ENCODE results near the gene LRRC32. TPM values are rescaled to one million over a fixed set of nuclear protein-coding genes. Genes with fewer than 3 reads are reported as not detected.

Gene LRRC32
- total and polyA plus RNA-seq, 9 of the 15 experiments (the other 6 are each of a cell fraction or from before 2014, with no cell fraction given), result 0.10 to 0.50 (median 0.19) TPM; not detected in 5

DNA sequence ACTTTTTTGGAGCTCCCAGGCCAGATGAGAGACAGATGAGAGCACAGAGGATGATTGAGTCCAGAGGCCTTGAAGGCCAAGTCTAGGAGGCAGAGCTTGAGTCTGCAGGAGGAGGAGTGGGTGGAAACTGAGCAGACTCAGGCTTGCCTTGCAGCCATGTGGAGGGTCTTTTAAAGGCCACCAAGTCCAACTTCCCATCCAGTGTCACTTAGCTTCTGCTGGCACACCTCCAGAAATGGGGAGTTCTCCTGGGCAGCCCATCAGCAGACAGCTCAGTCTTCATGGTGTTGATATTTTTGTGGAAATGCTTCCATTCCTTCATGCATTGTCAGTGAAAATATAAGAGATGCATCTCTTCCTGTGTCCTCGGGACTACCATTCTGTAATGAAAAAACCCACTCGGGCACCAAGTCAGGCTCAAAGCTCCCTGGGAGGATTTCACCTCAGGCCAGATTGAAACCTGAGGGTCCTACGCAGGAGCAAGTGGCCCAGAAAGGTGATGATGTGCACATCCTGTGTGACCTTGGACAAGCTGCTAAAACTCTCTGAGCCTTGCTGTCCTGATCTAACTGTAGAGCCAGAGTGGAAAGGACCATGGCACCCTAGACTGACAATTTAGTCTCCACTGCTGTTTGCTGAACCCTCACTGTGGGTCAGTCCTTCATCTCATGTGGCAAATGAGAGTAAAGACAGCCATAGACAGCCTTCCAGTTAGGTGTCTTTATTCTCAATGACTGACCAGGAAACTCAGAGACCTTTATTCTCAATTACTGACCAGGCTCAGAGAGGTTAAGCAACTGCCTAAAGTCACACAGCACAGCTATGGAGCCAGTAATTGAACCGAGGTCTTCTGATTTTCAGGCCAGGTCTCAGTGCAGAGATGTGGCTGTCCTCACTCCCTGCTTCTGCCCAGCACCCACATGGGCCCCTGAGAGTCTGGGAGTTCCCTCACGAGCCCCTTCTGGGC lies 2.9 kb upstream of the LRRC32 start:
- Histone ChIP-seq H3K4me3 (no peak overlapping the region), H3K9me3 (replicated peaks; ENCODE audit: control insufficient read depth, insufficient read depth, low read depth, low read length) (no peaks in the 10 kb centered on the region), H3K27me3 (ENCODE audit: control insufficient read depth in 2 of 2, insufficient read depth in 2 of 2, low read length in 2 of 2) (peaks cover 12 to 42% of the 10 kb centered on the region in 2 experiments), H3K9me1 (ENCODE audit: control insufficient read depth, insufficient read depth, low read length) (no peaks in the 10 kb centered on the region), H3K4me2 (ENCODE audit: insufficient read depth, low read length) (no peak overlapping the region), H3K27ac (ENCODE audit: extremely low read depth, low read depth, low read length) (no peak overlapping the region), H4K20me1 (replicated peaks; ENCODE audit: control insufficient read depth, insufficient read depth, low read length) (0 out of 2 replicates have a peak, but pooled peaks cover 19% of the 10 kb centered on the region), H3K36me3 (ENCODE audit: control insufficient read depth, insufficient read depth, low read length) (no peaks in the 10 kb centered on the region), H3K9ac (ENCODE audit: insufficient read depth in 1 of 2, low read depth in 2 of 2, low read length in 2 of 2) (no peak overlapping the region), H3K4me1 (replicated peaks in 1 of 2; ENCODE audit: control insufficient read depth in 2 of 2, insufficient read depth in 2 of 2, low read length in 2 of 2) (peaks cover 3 to 20% of the 10 kb centered on the region in 2 experiments; a peak in 2 of 5 replicates), H3K79me2 (ENCODE audit: control insufficient read depth, insufficient read depth, low read length) (no peaks in the 10 kb centered on the region), H2AFZ (ENCODE audit: low read depth, low read length) (no peak overlapping the region)
- FAIRE-seq (peak; percentile 48), DNase-seq (ENCODE audit: extremely low read depth in 1 of 4, low spot score in 3 of 4) (no peak), ATAC-seq (no peak)
- POLR2A ChIA-PET, result interaction anchor here (0.8 to 0.9 kb wide), 2 partner anchors 9 to 13 kb away, joined by 3 read pairs; no protein-coding TSS in a partner anchor
- WGBS (ENCODE audit: insufficient coverage, low coverage, missing lambda C conversion rate), result 25% methylated on average over 4 of the region's 5 CpGs
- intact Hi-C loops (cut with micrococcal nuclease) (loop anchor here (10.0 kb wide), 1 partner anchor 349 kb away; no protein-coding TSS in a partner anchor), in situ Hi-C loops (cut with MboI) (no loop called here)
- no TSS peak for BruUV-seq (replicated peaks)
- TF ChIP-seq HDGF (IDR thresholded peaks at IDR 0.05) (no peak), PTBP1 (IDR thresholded peaks at IDR 0.05; ENCODE audit: low read depth, low read length) (peak; percentile 56; the same call in 1 of the 2 replicates), BCOR (IDR thresholded peaks at IDR 0.05) (peak; percentile 92), KDM1A (IDR thresholded peaks at IDR 0.05) (peak; percentile 68 to 79), HDAC2 (IDR thresholded peaks at IDR 0.05) (0 out of 2 replicates have a peak, but pooled peaks have one; percentile 32), SMARCA5 (IDR thresholded peaks at IDR 0.05) (peak; percentile 92), BRD9 (IDR thresholded peaks at IDR 0.05; ENCODE audit: low read depth, partially characterized antibody) (peak; percentile 64), RCOR1 (IDR thresholded peaks at IDR 0.05; ENCODE audit: borderline replicate concordance in 1 of 2, low read depth in 2 of 2, low read length in 2 of 2) (0 out of 4 replicates have a peak, but pooled peaks of 1 of the 2 experiments have one; percentile 31), ZFP36 (IDR thresholded peaks at IDR 0.05; ENCODE audit: low read depth, low read length, partially characterized antibody) (peak; percentile 95), HDAC6 (IDR thresholded peaks at IDR 0.05; ENCODE audit: low read depth, low read length) (no peak), RBM25 (IDR thresholded peaks at IDR 0.05; ENCODE audit: low read depth, low read length, severe bottlenecking) (peak; percentile 99), NFIC (IDR thresholded peaks at IDR 0.05) (peak; percentile 46; the same call in 1 of the 2 replicates)
- TF ChIP-seq, protein P1, sequence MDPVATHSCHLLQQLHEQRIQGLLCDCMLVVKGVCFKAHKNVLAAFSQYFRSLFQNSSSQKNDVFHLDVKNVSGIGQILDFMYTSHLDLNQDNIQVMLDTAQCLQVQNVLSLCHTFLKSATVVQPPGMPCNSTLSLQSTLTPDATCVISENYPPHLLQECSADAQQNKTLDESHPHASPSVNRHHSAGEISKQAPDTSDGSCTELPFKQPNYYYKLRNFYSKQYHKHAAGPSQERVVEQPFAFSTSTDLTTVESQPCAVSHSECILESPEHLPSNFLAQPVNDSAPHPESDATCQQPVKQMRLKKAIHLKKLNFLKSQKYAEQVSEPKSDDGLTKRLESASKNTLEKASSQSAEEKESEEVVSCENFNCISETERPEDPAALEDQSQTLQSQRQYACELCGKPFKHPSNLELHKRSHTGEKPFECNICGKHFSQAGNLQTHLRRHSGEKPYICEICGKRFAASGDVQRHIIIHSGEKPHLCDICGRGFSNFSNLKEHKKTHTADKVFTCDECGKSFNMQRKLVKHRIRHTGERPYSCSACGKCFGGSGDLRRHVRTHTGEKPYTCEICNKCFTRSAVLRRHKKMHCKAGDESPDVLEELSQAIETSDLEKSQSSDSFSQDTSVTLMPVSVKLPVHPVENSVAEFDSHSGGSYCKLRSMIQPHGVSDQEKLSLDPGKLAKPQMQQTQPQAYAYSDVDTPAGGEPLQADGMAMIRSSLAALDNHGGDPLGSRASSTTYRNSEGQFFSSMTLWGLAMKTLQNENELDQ (CRISPR knock-in tag; IDR thresholded peaks at IDR 0.05; ENCODE audit: borderline replicate concordance), result no peak
- CTCF ChIA-PET (ENCODE audit: low intra/inter-chr PET ratio), result no interaction called here
